Endothelial cell (in vitro differentiated cells): ENCODE measurements around the gene ARHGAP26. TPM values are rescaled to one million over a fixed set of nuclear protein-coding genes. Genes with fewer than 3 reads are reported as not detected.

Experiments
- DNase-seq: peaks from one replicate; pipeline ENCODE4 v3.0.0; 2021; ENCODE audit warnings: low spot score
- H3K27ac Mint-ChIP-seq: one replicate; pipeline ENCODE4 v1.8.0; 2021; ENCODE audit warnings: mixed read lengths, inconsistent platforms; ENCODE audit not compliant: unreplicated experiment
- H3K27me3 Mint-ChIP-seq: one replicate; pipeline ENCODE4 v1.8.0; 2021; ENCODE audit warnings: mild to moderate bottlenecking, moderate library complexity, mixed read lengths, inconsistent platforms; ENCODE audit not compliant: unreplicated experiment
- H3K36me3 Mint-ChIP-seq: one replicate; pipeline ENCODE4 v1.8.0; 2021; ENCODE audit warnings: mild to moderate bottlenecking, low read depth, mixed read lengths, inconsistent platforms; ENCODE audit not compliant: unreplicated experiment
- H3K4me1 Mint-ChIP-seq: one replicate; pipeline ENCODE4 v1.8.0; 2021; ENCODE audit warnings: mild to moderate bottlenecking, mixed read lengths, inconsistent platforms; ENCODE audit not compliant: unreplicated experiment
- H3K4me3 Mint-ChIP-seq: one replicate; pipeline ENCODE4 v1.8.0; 2021; ENCODE audit warnings: mild to moderate bottlenecking, mixed read lengths, inconsistent platforms; ENCODE audit not compliant: unreplicated experiment
- H3K9me3 Mint-ChIP-seq: one replicate; pipeline ENCODE4 v1.8.0; 2021; ENCODE audit warnings: mixed read lengths, inconsistent platforms; ENCODE audit not compliant: unreplicated experiment
- CTCF ChIP-seq: fragments of 200-600 bp; sonication (generic); IDR thresholded peaks from one replicate; pipeline ENCODE4 v1.5.0; 2021; ENCODE audit warnings: antibody characterized with exemption; ENCODE audit not compliant: unreplicated experiment
- total RNA-seq: library from RNA; stranded (reverse); fragmentation: NEBNext Ultra II Directional; extraction: Animal tissue kit (Norgen Biotek cat#: 25700); gene quantifications from one replicate; pipeline ENCODE4 v1.2.1, GENCODE V29; 2021; ENCODE audit not compliant: unreplicated experiment

The ARHGAP26 gene
- total RNA-seq, 1 donor from 2014 or later: 81.5 TPM

GRCh38 chr5:142910128-142910527, 140.0 kb downstream of the ARHGAP26 start:
- H3K9me3 Mint-ChIP-seq: no peaks in the 10 kb centered on the region
- H3K4me3 Mint-ChIP-seq: no peak overlapping the region
- peaks cover 16% of the 10 kb centered on the region for H3K4me1 Mint-ChIP-seq
- H3K27ac Mint-ChIP-seq: no peak overlapping the region
- peaks cover 43% of the 10 kb centered on the region for H3K36me3 Mint-ChIP-seq
- TF ChIP-seq CTCF: no peak
- DNase-seq: no peak
- H3K27me3 Mint-ChIP-seq: peaks cover 2% of the 10 kb centered on the region

GRCh38 chr5:142911170-142911569, 141.0 kb downstream of the ARHGAP26 start:
- Mint-ChIP-seq H3K9me3 (no peaks in the 10 kb centered on the region), H3K27ac (no peak overlapping the region), H3K36me3 (peaks cover 43% of the 10 kb centered on the region), H3K4me3 (no peak overlapping the region), H3K27me3 (peaks cover 2% of the 10 kb centered on the region), H3K4me1 (peaks cover 19% of the 10 kb centered on the region)
- no peak for DNase-seq
- TF ChIP-seq CTCF: no peak

- no peak for DNase-seq
- Mint-ChIP-seq H3K4me1 (peaks cover 21% of the 10 kb centered on the region), H3K4me3 (no peak overlapping the region), H3K9me3 (no peaks in the 10 kb centered on the region), H3K27ac (no peak overlapping the region), H3K27me3 (peaks cover 4% of the 10 kb centered on the region), H3K36me3 (peaks cover 43% of the 10 kb centered on the region)
- no peak for TF ChIP-seq CTCF
These were observed 141.6 kb downstream of the ARHGAP26 start for GRCh38 chr5:142911775-142912174.

GRCh38 chr5:142913728-142914338, 143.7 kb downstream of the ARHGAP26 start:
- Mint-ChIP-seq H3K4me3 (no peak overlapping the region), H3K27me3 (peaks cover 4% of the 10 kb centered on the region), H3K27ac (no peak overlapping the region), H3K4me1 (peaks cover 17% of the 10 kb centered on the region), H3K36me3 (peaks cover 39% of the 10 kb centered on the region), H3K9me3 (no peaks in the 10 kb centered on the region)
- DNase-seq: no peak
- TF ChIP-seq CTCF: no peak

GRCh38 chr5:142915038-142915437, 144.9 kb downstream of the ARHGAP26 start:
- Mint-ChIP-seq H3K36me3 (peaks cover 39% of the 10 kb centered on the region), H3K4me1 (peaks cover 8% of the 10 kb centered on the region), H3K4me3 (no peak overlapping the region), H3K9me3 (no peaks in the 10 kb centered on the region), H3K27me3 (peaks cover 4% of the 10 kb centered on the region), H3K27ac (no peak overlapping the region)
- TF ChIP-seq CTCF: no peak
- no peak for DNase-seq
